ENCODE data around the gene CCDC112. TPM values are rescaled to one million over a fixed set of nuclear protein-coding genes. Genes with fewer than 3 reads are reported as not detected.

CCDC112 gene
- total RNA-seq, 2 donors from 2014 or later: 3.8 to 7.7 TPM

DNA sequence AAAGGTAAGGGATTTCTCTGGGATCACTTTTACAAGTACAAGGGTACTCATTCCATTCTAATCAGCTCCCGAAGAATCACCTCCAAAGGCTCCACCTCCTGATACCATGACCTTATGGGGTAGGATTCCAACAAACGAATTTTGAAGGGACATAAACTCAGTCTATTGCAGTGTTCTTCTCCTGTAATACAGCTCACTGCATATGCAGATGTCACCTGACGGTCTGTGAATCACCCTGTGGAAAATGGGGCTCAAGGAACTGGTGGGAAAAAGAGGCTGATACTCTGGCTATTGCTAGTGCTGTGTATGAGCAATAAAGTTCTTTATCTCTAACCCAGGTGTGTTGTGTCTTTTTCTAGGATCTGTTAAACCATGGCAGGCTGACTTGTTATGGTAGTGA is 42.4 kb upstream of the CCDC112 start:
- Histone ChIP-seq H3K36me3 (no peaks in the 10 kb centered on the region), H3K4me3 (no peak overlapping the region), H3K27ac (no peak overlapping the region), H3K27me3 (no peaks in the 10 kb centered on the region), H3K4me1 (no peaks in the 10 kb centered on the region), H3K9me3 (no peaks in the 10 kb centered on the region)
- no peak for DNase-seq (ENCODE audit: low spot score)
- TF ChIP-seq, protein P1, sequence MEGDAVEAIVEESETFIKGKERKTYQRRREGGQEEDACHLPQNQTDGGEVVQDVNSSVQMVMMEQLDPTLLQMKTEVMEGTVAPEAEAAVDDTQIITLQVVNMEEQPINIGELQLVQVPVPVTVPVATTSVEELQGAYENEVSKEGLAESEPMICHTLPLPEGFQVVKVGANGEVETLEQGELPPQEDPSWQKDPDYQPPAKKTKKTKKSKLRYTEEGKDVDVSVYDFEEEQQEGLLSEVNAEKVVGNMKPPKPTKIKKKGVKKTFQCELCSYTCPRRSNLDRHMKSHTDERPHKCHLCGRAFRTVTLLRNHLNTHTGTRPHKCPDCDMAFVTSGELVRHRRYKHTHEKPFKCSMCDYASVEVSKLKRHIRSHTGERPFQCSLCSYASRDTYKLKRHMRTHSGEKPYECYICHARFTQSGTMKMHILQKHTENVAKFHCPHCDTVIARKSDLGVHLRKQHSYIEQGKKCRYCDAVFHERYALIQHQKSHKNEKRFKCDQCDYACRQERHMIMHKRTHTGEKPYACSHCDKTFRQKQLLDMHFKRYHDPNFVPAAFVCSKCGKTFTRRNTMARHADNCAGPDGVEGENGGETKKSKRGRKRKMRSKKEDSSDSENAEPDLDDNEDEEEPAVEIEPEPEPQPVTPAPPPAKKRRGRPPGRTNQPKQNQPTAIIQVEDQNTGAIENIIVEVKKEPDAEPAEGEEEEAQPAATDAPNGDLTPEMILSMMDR (IDR thresholded peaks at IDR 0.05): no peak

- TF ChIP-seq, protein P1 (IDR thresholded peaks at IDR 0.05): no peak
- no peaks in the 10 kb centered on the region for H3K27me3 ChIP-seq
- H3K4me1 ChIP-seq: no peaks in the 10 kb centered on the region
- no peak for DNase-seq (ENCODE audit: low spot score)
- H3K9me3 ChIP-seq: no peaks in the 10 kb centered on the region
- H3K27ac ChIP-seq: no peak overlapping the region
- no peak overlapping the region for H3K4me3 ChIP-seq
- no peaks in the 10 kb centered on the region for H3K36me3 ChIP-seq
These were observed 41.4 kb upstream of the CCDC112 start for GRCh38 chr5:115337882-115338281.

DNA sequence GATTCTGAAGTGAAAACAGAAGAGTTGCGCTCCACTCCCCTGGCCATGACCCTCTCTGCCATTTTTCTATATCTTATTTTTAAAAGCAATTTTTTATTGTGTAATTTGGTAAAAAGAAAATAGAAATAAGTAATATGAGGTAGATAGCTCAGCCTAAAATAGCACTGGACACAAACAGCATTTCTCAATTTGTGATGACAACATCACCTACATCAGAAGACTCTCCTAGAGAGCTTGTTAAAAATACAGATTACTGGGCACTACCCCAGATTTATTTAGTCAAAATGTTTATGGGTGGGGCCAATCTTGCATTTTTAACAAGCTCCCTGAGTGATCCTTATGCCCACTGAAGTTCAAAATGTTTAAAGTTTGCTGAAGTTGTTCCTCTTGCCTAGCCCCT is 40.5 kb upstream of the CCDC112 start:
- DNase-seq (ENCODE audit: low spot score): no peak
- Histone ChIP-seq H3K27me3 (no peaks in the 10 kb centered on the region), H3K27ac (no peak overlapping the region), H3K9me3 (no peaks in the 10 kb centered on the region), H3K36me3 (no peaks in the 10 kb centered on the region), H3K4me1 (no peaks in the 10 kb centered on the region), H3K4me3 (no peak overlapping the region)
- TF ChIP-seq, protein P1 (IDR thresholded peaks at IDR 0.05): no peak

- Histone ChIP-seq H3K9me3 (no peaks in the 10 kb centered on the region), H3K27ac (no peak overlapping the region), H3K4me1 (no peaks in the 10 kb centered on the region), H3K4me3 (no peak overlapping the region), H3K27me3 (no peaks in the 10 kb centered on the region), H3K36me3 (no peaks in the 10 kb centered on the region)
- no peak for DNase-seq (ENCODE audit: low spot score)
- TF ChIP-seq, protein P1 (IDR thresholded peaks at IDR 0.05): no peak
These were observed 39.8 kb upstream of the CCDC112 start for GRCh38 chr5:115336201-115336720.

DNA sequence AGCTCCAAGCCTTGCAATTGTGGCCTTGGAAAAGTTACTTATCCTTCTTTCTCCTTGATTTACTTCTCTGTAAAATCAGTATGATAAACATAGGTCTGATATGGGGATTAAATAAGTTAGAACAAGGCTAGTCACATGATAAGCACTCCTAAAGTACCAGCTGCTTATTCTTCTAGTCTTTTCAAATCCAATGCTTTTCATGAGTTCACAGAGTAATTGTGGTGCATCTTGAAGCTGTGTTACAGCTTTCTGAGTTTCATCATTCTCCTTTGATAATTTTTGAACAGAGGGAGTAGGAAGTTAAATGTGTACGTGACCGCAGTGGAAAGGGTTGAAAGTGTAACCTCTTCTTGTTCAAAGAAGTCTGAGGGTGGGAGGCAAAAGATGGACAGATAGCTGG is 38.8 kb upstream of the CCDC112 start:
- TF ChIP-seq, protein P1 (IDR thresholded peaks at IDR 0.05): no peak
- H3K9me3 ChIP-seq: no peaks in the 10 kb centered on the region
- H3K4me3 ChIP-seq: no peak overlapping the region
- H3K27ac ChIP-seq: no peak overlapping the region
- DNase-seq (ENCODE audit: low spot score): no peak
- H3K36me3 ChIP-seq: no peaks in the 10 kb centered on the region
- no peaks in the 10 kb centered on the region for H3K27me3 ChIP-seq
- H3K4me1 ChIP-seq: no peaks in the 10 kb centered on the region

DNA sequence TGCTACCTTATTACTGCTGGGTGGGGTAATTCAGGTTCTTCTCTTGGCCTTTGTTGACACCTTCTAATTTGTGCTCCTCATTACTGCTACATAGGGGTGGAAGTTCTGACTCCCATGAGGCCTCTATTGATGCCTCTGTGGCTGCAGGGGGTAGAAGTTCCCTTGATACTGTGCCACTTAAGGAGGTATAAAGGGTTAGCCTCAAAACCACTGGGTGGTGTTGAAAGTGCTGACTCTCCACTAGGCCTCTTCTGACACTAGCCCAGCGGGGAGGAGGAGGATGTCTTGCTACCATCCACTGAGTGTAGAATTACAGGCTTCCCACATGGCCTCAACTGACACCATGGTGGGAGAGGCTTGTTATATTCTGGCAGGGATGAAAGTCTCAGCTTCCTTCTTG is 36.7 kb upstream of the CCDC112 start:
- Histone ChIP-seq H3K36me3 (no peaks in the 10 kb centered on the region), H3K27ac (no peak overlapping the region), H3K4me3 (no peak overlapping the region), H3K27me3 (no peaks in the 10 kb centered on the region), H3K4me1 (no peaks in the 10 kb centered on the region), H3K9me3 (no peaks in the 10 kb centered on the region)
- TF ChIP-seq, protein P1 (IDR thresholded peaks at IDR 0.05): no peak
- DNase-seq (ENCODE audit: low spot score): no peak

Measured in right atrium auricular region (tissue), 2 donors.